Activated gamma-delta T cell treated with Interleukin-2 at 50 U/mL for 16 hours (primary cell): Measurements from ENCODE around the gene ACER3.
"Not testable (repeated sequence)": the region's sequence is repeated elsewhere in the genome, so short reads cannot be mapped to it uniquely, and the experiment has no call there.

Experiments used
- DNase-seq: peaks from one replicate; pipeline ENCODE4 v3.0.0-alpha.2; 2020

ACER3 gene

GRCh38 chr11:76860539-76861475 is at the start of gene ACER3:
Gene ACER3, plus strand, starts transcription at chr11:76860918. Its CDS starts 59 bp downstream, at chr11:76860977.
- peak; percentile 82 for DNase-seq

- no peak for DNase-seq
Observed at GRCh38 chr11:76811259-76811658, 49.5 kb upstream of the ACER3 start.

GRCh38 chr11:76814414-76814813 is 46.3 kb upstream of the ACER3 start:
- DNase-seq: no peak

GRCh38 chr11:76815678-76816077 is 45.0 kb upstream of the ACER3 start:
- not testable (repeated sequence) for DNase-seq

GRCh38 chr11:76820184-76820566 is 40.5 kb upstream of the ACER3 start:
- no peak for DNase-seq

- DNase-seq: not testable (repeated sequence)
Observed at GRCh38 chr11:76821396-76821795, 39.3 kb upstream of the ACER3 start.

- DNase-seq: no peak
Observed at GRCh38 chr11:76822406-76822805, 38.3 kb upstream of the ACER3 start.

GRCh38 chr11:76823481-76824028 is 37.2 kb upstream of the ACER3 start:
- no peak for DNase-seq

- no peak for DNase-seq
Observed at GRCh38 chr11:76824083-76824939, 36.4 kb upstream of the ACER3 start.

- no peak for DNase-seq
Observed at GRCh38 chr11:76824980-76825725, 35.6 kb upstream of the ACER3 start.

GRCh38 chr11:76825726-76826396 is 34.9 kb upstream of the ACER3 start:
- no peak for DNase-seq

GRCh38 chr11:76826508-76826907 is 34.2 kb upstream of the ACER3 start:
- not testable (repeated sequence) for DNase-seq

- not testable (repeated sequence) for DNase-seq
Observed at GRCh38 chr11:76827005-76827404, 33.7 kb upstream of the ACER3 start.

- DNase-seq: no peak
Observed at GRCh38 chr11:76830639-76831327, 29.9 kb upstream of the ACER3 start.

- no peak for DNase-seq
Observed at GRCh38 chr11:76831686-76832310, 28.9 kb upstream of the ACER3 start.

GRCh38 chr11:76832361-76832760 is 28.4 kb upstream of the ACER3 start:
- DNase-seq: no peak

- no peak for DNase-seq
Observed at GRCh38 chr11:76834151-76834550, 26.6 kb upstream of the ACER3 start.

GRCh38 chr11:76835036-76835435 is 25.7 kb upstream of the ACER3 start:
- no peak for DNase-seq

GRCh38 chr11:76835928-76836612 is 24.6 kb upstream of the ACER3 start:
- no peak for DNase-seq

- DNase-seq: no peak
Observed at GRCh38 chr11:76836613-76837291, 24.0 kb upstream of the ACER3 start.
